H1 (cell line): ENCODE measurements around the gene KLF12. TPM values are rescaled to one million over a fixed set of nuclear protein-coding genes. Genes with fewer than 3 reads are reported as not detected.

Experiments used
- CTCF ChIA-PET: fragments of 300-600 bp; sonication (Branson Sonifier 250); formaldehyde crosslinking; loops from one replicate; lab custom pipeline; 2021; ENCODE audit not compliant: partially characterized antibody; lab: Charles Lee
- POLR2A ChIA-PET: fragments of 300-600 bp; sonication (Branson Sonifier 250); formaldehyde crosslinking; loops from one replicate; lab custom pipeline; 2021; ENCODE audit warnings: inconsistent platforms; ENCODE audit not compliant: partially characterized antibody; lab: Charles Lee
- DNase-seq, 2 experiments: peaks; one replicate each; pipeline versions ENCODE4 v3.0.0 to v3.0.0-alpha.2; 2010 to 2022; ENCODE audit warnings: low spot score in 2 of 2, low read depth in 1 of 2, mixed read lengths in 1 of 2
- FAIRE-seq: peaks from 2 replicates; lab custom pipeline; 2011; peaks lifted over from hg19 to GRCh38; lab: Jason Lieb, UNC
- H2AFZ ChIP-seq: 2 replicates; pipeline ENCODE4 v1.8.1; 2012; ENCODE audit warnings: low read length, inconsistent platforms
- H2AK5ac ChIP-seq: 2 replicates; pipeline ENCODE4 v1.6.1; 2013; ENCODE audit warnings: low read depth, low read length
- H2BK120ac ChIP-seq: replicated peaks from 2 replicates; pipeline ENCODE3; 2013; ENCODE audit warnings: low read depth, low read length, inconsistent platforms
- H2BK12ac ChIP-seq: 2 replicates; pipeline ENCODE4 v1.6.1; 2013; ENCODE audit warnings: low read depth, low read length
- H2BK15ac ChIP-seq: 2 replicates; pipeline ENCODE4 v1.6.1; 2013; ENCODE audit warnings: low read length
- H2BK20ac ChIP-seq: 2 replicates; pipeline ENCODE4 v1.6.1; 2013; ENCODE audit warnings: low read length
- H2BK5ac ChIP-seq: 2 replicates; pipeline ENCODE4 v1.6.1; 2013; ENCODE audit warnings: low read depth, low read length
- H3K14ac ChIP-seq: 2 replicates; pipeline ENCODE4 v1.6.1; 2013; ENCODE audit warnings: inconsistent platforms; ENCODE audit not compliant: insufficient read length
- H3K18ac ChIP-seq: 2 replicates; pipeline ENCODE4 v1.6.1; 2013; ENCODE audit warnings: low read length; ENCODE audit errors: extremely low read depth
- H3K23ac ChIP-seq: 2 replicates; pipeline ENCODE4 v1.6.1; 2013; ENCODE audit warnings: inconsistent platforms; ENCODE audit not compliant: insufficient read length
- H3K23me2 ChIP-seq: 2 replicates; pipeline ENCODE4 v1.6.1; 2013; ENCODE audit warnings: low read depth, low read length
- H3K27ac ChIP-seq: 2 replicates; pipeline ENCODE4 v1.6.1; 2011; ENCODE audit warnings: low read depth, low read length, inconsistent platforms
- H3K27me3 ChIP-seq, 4 experiments: replicated peaks in 1 of 4; 1 replicate in 1 of 4; 2 replicates in 3 of 4; pipeline versions ENCODE4 v1.6.1 to v1.8.1; 2011 to 2013; ENCODE audit warnings: low read length in 3 of 4, mild to moderate bottlenecking in 3 of 4, inconsistent platforms in 2 of 4, mixed read lengths in 2 of 4, moderate library complexity in 1 of 4; ENCODE audit not compliant: control insufficient read depth in 3 of 4, insufficient read depth in 3 of 4; ENCODE audit errors: extremely low read depth in 1 of 4
- H3K36me3 ChIP-seq, 4 experiments: 2 replicates each; pipeline versions ENCODE4 v1.6.1 to v1.8.1; 2011 to 2013; ENCODE audit warnings: mild to moderate bottlenecking in 4 of 4, low read length in 3 of 4, moderate library complexity in 2 of 4, control low read depth in 1 of 4, inconsistent platforms in 1 of 4; ENCODE audit not compliant: insufficient read depth in 4 of 4, control insufficient read depth in 2 of 4
- H3K4ac ChIP-seq: replicated peaks from 2 replicates; pipeline ENCODE3; 2013; ENCODE audit warnings: low read length, low read depth, mixed read lengths, inconsistent platforms; ENCODE audit not compliant: insufficient read length
- H3K4me1 ChIP-seq, 4 experiments: replicated peaks in 1 of 4; 1 replicate in 1 of 4; 2 replicates in 3 of 4; pipeline versions ENCODE4 v1.6.1 to v1.8.1; 2011 to 2013; ENCODE audit warnings: low read length in 3 of 4, inconsistent platforms in 2 of 4, mixed read lengths in 1 of 4; ENCODE audit not compliant: insufficient read depth in 4 of 4, control insufficient read depth in 3 of 4
- H3K4me2 ChIP-seq, 2 experiments: 2 replicates each; pipeline versions ENCODE4 v1.6.1 to v1.8.1; 2011 to 2013; ENCODE audit warnings: low read depth in 2 of 2, low read length in 2 of 2, control low read depth in 1 of 2, inconsistent platforms in 1 of 2, mild to moderate bottlenecking in 1 of 2; ENCODE audit not compliant: insufficient read depth in 1 of 2
- H3K4me3 ChIP-seq, 4 experiments: fragments of 200-600, 300-600 bp in 1 of 4; sonication (generic), shearing (Covaris generic), sonication (Bioruptor Twin) in 1 of 4; 2 replicates each; pipeline versions ENCODE4 v1.5.1 to v1.8.1; 2011 to 2016; ENCODE audit warnings: low read length in 4 of 4, low read depth in 3 of 4, control low read depth in 2 of 4, inconsistent platforms in 2 of 4, mild to moderate bottlenecking in 2 of 4, mixed read lengths in 1 of 4, moderate library complexity in 1 of 4; ENCODE audit not compliant: insufficient read depth in 2 of 4; ENCODE audit errors: extremely low read depth in 1 of 4
- H3K56ac ChIP-seq: replicated peaks from 2 replicates; pipeline ENCODE3; 2013; ENCODE audit warnings: low read depth, mild to moderate bottlenecking, mixed read lengths, low read length, inconsistent platforms; ENCODE audit not compliant: insufficient read length
- H3K79me1 ChIP-seq: 2 replicates; pipeline ENCODE4 v1.6.1; 2013; ENCODE audit warnings: low read depth, low read length, control low read depth
- H3K79me2 ChIP-seq, 2 experiments: 2 replicates each; pipeline versions ENCODE4 v1.6.1 to v1.8.1; 2012 to 2013; ENCODE audit warnings: low read length in 2 of 2, mild to moderate bottlenecking in 2 of 2, inconsistent platforms in 1 of 2; ENCODE audit not compliant: insufficient read depth in 2 of 2, control insufficient read depth in 1 of 2
- H3K9ac ChIP-seq, 4 experiments: replicated peaks in 1 of 4; 1 replicate in 1 of 4; 2 replicates in 3 of 4; pipeline versions ENCODE4 v1.6.1 to v1.8.1; 2011 to 2013; ENCODE audit warnings: low read depth in 3 of 4, low read length in 3 of 4, control low read depth in 2 of 4, mild to moderate bottlenecking in 2 of 4, moderate library complexity in 2 of 4, inconsistent platforms in 1 of 4; ENCODE audit errors: extremely low read depth in 1 of 4
- H3K9me3 ChIP-seq, 2 experiments: 2 replicates each; pipeline versions ENCODE4 v1.6.1 to v1.8.1; 2012 to 2013; ENCODE audit warnings: mild to moderate bottlenecking in 2 of 2, moderate library complexity in 2 of 2, control low read depth in 1 of 2, inconsistent platforms in 1 of 2, low read depth in 1 of 2, low read length in 1 of 2, mixed read lengths in 1 of 2; ENCODE audit not compliant: insufficient read depth in 2 of 2
- H4K20me1 ChIP-seq, 2 experiments: replicated peaks in 1 of 2; 2 replicates each; pipeline versions ENCODE3 to v1.8.1; 2011 to 2013; ENCODE audit warnings: inconsistent platforms in 2 of 2, low read length in 2 of 2, mild to moderate bottlenecking in 1 of 2; ENCODE audit not compliant: insufficient read depth in 2 of 2, control insufficient read depth in 1 of 2
- H4K5ac ChIP-seq: 2 replicates; pipeline ENCODE4 v1.6.1; 2013; ENCODE audit warnings: low read length, low read depth, mixed read lengths, inconsistent platforms; ENCODE audit not compliant: insufficient read length
- H4K8ac ChIP-seq: 2 replicates; pipeline ENCODE4 v1.8.0; 2013; ENCODE audit warnings: mild to moderate bottlenecking, moderate library complexity, low read length, inconsistent platforms; ENCODE audit not compliant: insufficient read depth; ENCODE audit errors: extremely low read depth
- H4K91ac ChIP-seq: replicated peaks from 2 replicates; pipeline ENCODE3; 2013; ENCODE audit warnings: low read length, mixed read lengths, inconsistent platforms; ENCODE audit not compliant: insufficient read length
- ASH2L ChIP-seq: fragments of 200-600, 300-600 bp; sonication (generic); IDR thresholded peaks from one replicate; pipeline ENCODE4 v1.7.1; 2017; ENCODE audit warnings: low read length
- EP300 ChIP-seq, 2 experiments: IDR thresholded peaks; 1 replicate in 1 of 2; 2 replicates in 1 of 2; pipeline ENCODE4 v1.6.1; 2011 to 2012; ENCODE audit warnings: low read depth in 2 of 2, low read length in 2 of 2, mild to moderate bottlenecking in 2 of 2, borderline replicate concordance in 1 of 2, inconsistent platforms in 1 of 2, moderate library complexity in 1 of 2
- EZH2 ChIP-seq: fragments of 200-600 bp; sonication (generic); IDR thresholded peaks from 2 replicates; pipeline ENCODE4 v1.7.1; 2012; ENCODE audit warnings: low read depth, mild to moderate bottlenecking, moderate library complexity, low read length, inconsistent platforms; ENCODE audit not compliant: severe bottlenecking
- HDAC6 ChIP-seq: IDR thresholded peaks from one replicate; pipeline ENCODE4 v1.7.1; 2012; ENCODE audit warnings: low read depth, mild to moderate bottlenecking, inconsistent platforms, low read length, moderate library complexity
- POU5F1 ChIP-seq: IDR thresholded peaks from 2 replicates; pipeline ENCODE4 v1.6.1; 2011; ENCODE audit warnings: low read depth, mild to moderate bottlenecking, low read length, moderate library complexity
- SIRT6 ChIP-seq: IDR thresholded peaks from one replicate; pipeline ENCODE4 v1.7.1; 2012; ENCODE audit warnings: low read length, inconsistent platforms
- WGBS, 2 experiments: shearing (Covaris generic) in 1 of 2; methylation state at CpG; one replicate each; pipeline versions ENCODE4 v1.1.6 to v1.1.7; 2013 to 2015; ENCODE audit warnings: low lambda C conversion rate in 2 of 2, mixed read lengths in 2 of 2, inconsistent platforms in 1 of 2, low coverage in 1 of 2, missing lambda C conversion rate in 1 of 2; ENCODE audit not compliant: insufficient replicate concordance in 2 of 2, insufficient coverage in 1 of 2, insufficient read length in 1 of 2; ENCODE audit errors: extremely low coverage in 1 of 2, missing lambda C conversion rate in 1 of 2; 5-methylcytosine and 5-hydroxymethylcytosine counted together
- polyA plus RNA-seq, 7 experiments: library from polyadenylated mRNA; depleted of rRNA in 3 of 7; stranded (reverse) in 5 of 7; unstranded in 2 of 7; fragments of >200 nt in 5 of 7; fragments of 200-250 nt in 2 of 7; gene quantifications; 1 replicate in 5 of 7; 2 replicates in 1 of 7; 4 replicates in 1 of 7; pipeline versions ENCODE4 v1.2.1 to v1.2.3, GENCODE V29; 2011 to 2013; ENCODE audit warnings: missing spikeins in 2 of 7, mixed read lengths in 2 of 7
- total RNA-seq: library from RNA; stranded (reverse); fragmentation: NEBNext Ultra II Directional; extraction: Animal tissue kit (Norgen Biotek cat#: 25700); gene quantifications from 2 replicates; pipeline ENCODE4 v1.2.1, GENCODE V29; 2021
- TF ChIP-seq, protein P1 (sequence below): IDR thresholded peaks from 2 replicates; pipeline ENCODE4 v1.6.1; 2012; ENCODE audit warnings: low read length, inconsistent platforms

KLF12 gene
- total and polyA plus RNA-seq, 2 of the 8 experiments (the other 6 are each of a cell fraction or from before 2014, with no cell fraction given): 6.6 to 12.1 TPM

DNA sequence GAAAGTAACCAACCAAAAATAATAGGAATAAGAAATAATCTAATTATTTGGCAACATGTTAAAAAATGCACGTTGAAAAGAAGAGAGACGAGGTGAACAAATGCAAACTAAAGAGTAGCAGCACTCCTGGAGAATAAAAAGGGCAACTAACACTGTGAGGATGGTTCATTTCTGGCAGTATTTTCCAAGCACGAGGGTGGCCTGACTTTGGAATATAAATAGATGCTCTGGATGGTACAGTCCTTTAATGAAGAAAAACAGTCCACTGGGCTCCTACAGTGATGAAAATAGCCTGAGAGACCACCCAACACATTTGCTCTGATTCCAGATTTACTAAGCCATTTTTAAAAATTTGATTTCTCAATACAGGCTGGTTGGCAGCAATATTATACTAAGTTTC, 17.7 kb upstream of the KLF12 start:
- H3K18ac ChIP-seq: no peak overlapping the region
- no peaks in the 10 kb centered on the region for H3K9me3 ChIP-seq
- 56% methylated on average over 3 of the region's 3 CpGs; no CpG with 5 or more reads in 1 of the 2 experiments for WGBS, 2 experiments
- no peak overlapping the region for H2BK120ac ChIP-seq
- ChIA-PET CTCF (interaction anchor here (0.5 to 1.5 kb wide), 2 partner anchors 134 to 264 kb away, joined by 4 to 6 read pairs; no protein-coding TSS in a partner anchor), POLR2A (no interaction called here)
- no peak overlapping the region for H2AK5ac ChIP-seq
- no peaks in the 10 kb centered on the region for H3K27me3 ChIP-seq
- H2AFZ ChIP-seq: no peak overlapping the region
- TF ChIP-seq SIRT6: no peak
- TF ChIP-seq POU5F1: no peak
- TF ChIP-seq, protein P1, sequence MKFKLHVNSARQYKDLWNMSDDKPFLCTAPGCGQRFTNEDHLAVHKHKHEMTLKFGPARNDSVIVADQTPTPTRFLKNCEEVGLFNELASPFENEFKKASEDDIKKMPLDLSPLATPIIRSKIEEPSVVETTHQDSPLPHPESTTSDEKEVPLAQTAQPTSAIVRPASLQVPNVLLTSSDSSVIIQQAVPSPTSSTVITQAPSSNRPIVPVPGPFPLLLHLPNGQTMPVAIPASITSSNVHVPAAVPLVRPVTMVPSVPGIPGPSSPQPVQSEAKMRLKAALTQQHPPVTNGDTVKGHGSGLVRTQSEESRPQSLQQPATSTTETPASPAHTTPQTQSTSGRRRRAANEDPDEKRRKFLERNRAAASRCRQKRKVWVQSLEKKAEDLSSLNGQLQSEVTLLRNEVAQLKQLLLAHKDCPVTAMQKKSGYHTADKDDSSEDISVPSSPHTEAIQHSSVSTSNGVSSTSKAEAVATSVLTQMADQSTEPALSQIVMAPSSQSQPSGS: no peak
- TF ChIP-seq EZH2: no peak
- no peak for TF ChIP-seq HDAC6
- no peak for TF ChIP-seq ASH2L
- no peak for TF ChIP-seq EP300 (IDR thresholded peaks at IDR 0.05; ENCODE audit: borderline replicate concordance in 1 of 2, low read depth in 2 of 2, low read length in 2 of 2)
- no peaks in the 10 kb centered on the region for H3K4me1 ChIP-seq
- no peak overlapping the region for H3K56ac ChIP-seq
- H2BK5ac ChIP-seq: no peak overlapping the region
- no peak overlapping the region for H2BK20ac ChIP-seq
- no peaks in the 10 kb centered on the region for H3K79me2 ChIP-seq
- H3K23ac ChIP-seq: no peak overlapping the region
- no peak overlapping the region for H4K91ac ChIP-seq
- no peaks in the 10 kb centered on the region for H3K36me3 ChIP-seq
- H4K5ac ChIP-seq: no peak overlapping the region
- no peak overlapping the region for H2BK12ac ChIP-seq
- no peak for DNase-seq
- no peaks in the 10 kb centered on the region for H3K23me2 ChIP-seq
- H3K27ac ChIP-seq: no peak overlapping the region
- no peak overlapping the region for H3K9ac ChIP-seq
- no peak for FAIRE-seq
- H4K20me1 ChIP-seq: no peaks in the 10 kb centered on the region
- H3K79me1 ChIP-seq: no peaks in the 10 kb centered on the region
- no peak overlapping the region for H3K14ac ChIP-seq
- H3K4me2 ChIP-seq: no peak overlapping the region
- H3K4me3 ChIP-seq: no peak overlapping the region
- no peak overlapping the region for H4K8ac ChIP-seq
- H3K4ac ChIP-seq: no peak overlapping the region
- H2BK15ac ChIP-seq: no peak overlapping the region
